A673 (cell line): ENCODE measurements around the gene AGAP1. TPM values are rescaled to one million over a fixed set of nuclear protein-coding genes. Genes with fewer than 3 reads are reported as not detected.

Experiments used
- BruUV-seq: library from RNA; stranded (reverse); fragments of 400-500 nt; replicated peaks from 2 replicates; lab custom pipeline; 2021; lab: Mats Ljungman, UMichigan
- CTCF ChIA-PET: fragments of 300-600 bp; sonication (Branson Sonifier 250); formaldehyde crosslinking; loops from one replicate; lab custom pipeline; 2022; ENCODE audit warnings: antibody characterized with exemption; lab: Charles Lee
- POLR2A ChIA-PET: fragments of 300-600 bp; sonication (Branson Sonifier 250); formaldehyde crosslinking; loops from one replicate; lab custom pipeline; 2022; ENCODE audit warnings: antibody characterized with exemption; ENCODE audit not compliant: low non-redundant PET; lab: Charles Lee
- DNase-seq: peaks from one replicate; pipeline ENCODE4 v3.0.0-alpha.2; 2015; ENCODE audit warnings: low spot score
- H3K27ac ChIP-seq: fragments of 200-600 bp; sonication (generic); 2 replicates; pipeline ENCODE4 v1.5.1; 2016; ENCODE audit warnings: mixed run types, low read depth, mild to moderate bottlenecking, mixed read lengths, antibody characterized with exemption, low read length; ENCODE audit not compliant: poor library complexity, severe bottlenecking
- H3K27me3 ChIP-seq: fragments of 200-600 bp; sonication (generic); replicated peaks from 2 replicates; pipeline ENCODE4 v1.6.1; 2017; ENCODE audit warnings: mixed run types, low read depth, mild to moderate bottlenecking, mixed read lengths, antibody characterized with exemption, low read length; ENCODE audit not compliant: insufficient read depth, poor library complexity
- H3K36me3 ChIP-seq: fragments of 200-600 bp; sonication (generic); 2 replicates; pipeline ENCODE4 v1.6.1; 2016; ENCODE audit warnings: mixed run types, mild to moderate bottlenecking, mixed read lengths, antibody characterized with exemption, low read length; ENCODE audit not compliant: insufficient read depth, poor library complexity, severe bottlenecking
- H3K4me1 ChIP-seq: fragments of 200-600 bp; sonication (generic); 2 replicates; pipeline ENCODE4 v1.6.1; 2017; ENCODE audit warnings: mixed run types, mild to moderate bottlenecking, mixed read lengths, antibody characterized with exemption, low read length; ENCODE audit not compliant: insufficient read depth, poor library complexity, severe bottlenecking
- H3K4me3 ChIP-seq: fragments of 200-600 bp; sonication (generic); 2 replicates; pipeline ENCODE4 v1.5.1; 2016; ENCODE audit warnings: low read depth, mixed run types, mild to moderate bottlenecking, mixed read lengths, low read length; ENCODE audit not compliant: poor library complexity, severe bottlenecking
- H3K9me3 ChIP-seq: fragments of 200-600 bp; sonication (generic); 2 replicates; pipeline ENCODE4 v1.6.1; 2016; ENCODE audit warnings: mixed run types, low read depth, mild to moderate bottlenecking, mixed read lengths, antibody characterized with exemption, low read length; ENCODE audit not compliant: poor library complexity, severe bottlenecking
- CTCF ChIP-seq: fragments of 300-800, 200-600 bp; sonication (generic); conservative IDR thresholded peaks from 2 replicates; pipeline ENCODE4 v1.5.1; 2017; ENCODE audit warnings: low read depth, mild to moderate bottlenecking, antibody characterized with exemption, low read length, moderate library complexity, mixed read lengths
- EZH2 ChIP-seq: fragments of 200-600 bp; sonication (generic); IDR thresholded peaks from 2 replicates; pipeline ENCODE4 v1.6.1; 2017; ENCODE audit warnings: borderline replicate concordance, low read depth, mild to moderate bottlenecking, mixed read lengths, antibody characterized with exemption, low read length; ENCODE audit not compliant: poor library complexity, severe bottlenecking
- intact Hi-C: fragments of 100-400 bp; cut with micrococcal nuclease; formaldehyde crosslinking; loops from one replicate; pipeline ENCODE4 v1.10.0; 2022; ENCODE audit not compliant: unreplicated experiment
- total RNA-seq: library from RNA; stranded (reverse); gene quantifications from 2 replicates; pipeline ENCODE4 v1.2.3, GENCODE V29; 2021

AGAP1 gene
- total RNA-seq, 1 experiment from 2014 or later, result 25.3 TPM

- Histone ChIP-seq H3K27me3 (no peaks in the 10 kb centered on the region), H3K4me3 (no peak overlapping the region), H3K4me1 (peaks cover 21% of the 10 kb centered on the region), H3K36me3 (no peaks in the 10 kb centered on the region), H3K9me3 (no peaks in the 10 kb centered on the region), H3K27ac (no peak overlapping the region)
- DNase-seq, result no peak
- ChIA-PET CTCF (no interaction called here), POLR2A (no interaction called here)
- no TSS peak for BruUV-seq
- intact Hi-C loops, result no loop called here
- TF ChIP-seq CTCF, result no peak
- no peak for TF ChIP-seq EZH2
These were observed 56.0 kb downstream of the AGAP1 start for GRCh38 chr2:235549735-235550377.

- TF ChIP-seq EZH2 (no peak), CTCF (no peak)
- CTCF ChIA-PET, result no interaction called here
- H3K4me1 ChIP-seq, result peaks cover 19% of the 10 kb centered on the region
- BruUV-seq, result no TSS peak
- H3K27ac ChIP-seq, result no peak overlapping the region
- intact Hi-C loops, result no loop called here
- DNase-seq, result no peak
- POLR2A ChIA-PET, result no interaction called here
- H3K36me3 ChIP-seq, result no peaks in the 10 kb centered on the region
- H3K4me3 ChIP-seq, result no peak overlapping the region
- no peaks in the 10 kb centered on the region for H3K27me3 ChIP-seq
- no peaks in the 10 kb centered on the region for H3K9me3 ChIP-seq
These were observed 56.5 kb downstream of the AGAP1 start for GRCh38 chr2:235550378-235550760.

GRCh38 chr2:235550946-235551345 lies 57.1 kb downstream of the AGAP1 start:
- DNase-seq, result no peak
- POLR2A ChIA-PET, result no interaction called here
- BruUV-seq, result no TSS peak
- intact Hi-C loops, result no loop called here
- Histone ChIP-seq H3K27me3 (no peaks in the 10 kb centered on the region), H3K4me3 (no peak overlapping the region), H3K27ac (no peak overlapping the region), H3K4me1 (peaks cover 13% of the 10 kb centered on the region), H3K36me3 (no peaks in the 10 kb centered on the region), H3K9me3 (no peaks in the 10 kb centered on the region)
- TF ChIP-seq EZH2 (no peak), CTCF (no peak)
- CTCF ChIA-PET, result interaction anchor here (1.9 kb wide), 1 partner anchor 117 kb away, joined by 6 read pairs; no protein-coding TSS in a partner anchor
